H1 (cell line): ENCODE measurements around the gene SV2C.

Experiments used
- CTCF ChIP-seq, 3 experiments: IDR thresholded peaks; 1 replicate in 2 of 3; 2 replicates in 1 of 3; pipeline versions ENCODE4 v1.5.1 to v1.6.1; 2011; ENCODE audit warnings: low read length in 3 of 3, mild to moderate bottlenecking in 3 of 3, inconsistent platforms in 2 of 3, low read depth in 1 of 3, moderate library complexity in 1 of 3; ENCODE audit not compliant: insufficient read depth in 1 of 3; ENCODE audit errors: control extremely low read depth in 1 of 3
- FOSL1 ChIP-seq: IDR thresholded peaks from 2 replicates; pipeline ENCODE4 v1.6.1; 2011; ENCODE audit warnings: mild to moderate bottlenecking, low read depth, low read length, moderate library complexity; ENCODE audit not compliant: insufficient read depth

- TF ChIP-seq CTCF (IDR thresholded peaks at IDR 0.05; ENCODE audit: control extremely low read depth in 1 of 3, insufficient read depth in 1 of 3, low read depth in 1 of 3, low read length in 3 of 3) (no peak), FOSL1 (no peak)
Measured at GRCh38 chr5:76290321-76290757, 207.2 kb downstream of the SV2C start.
